PC-3 (cell line): ENCODE measurements around the gene UBE2U. TPM values are rescaled to one million over a fixed set of nuclear protein-coding genes. Genes with fewer than 3 reads are reported as not detected.

Experiments used
- ATAC-seq: fragments of 200-7000 bp; cut with Tn5 transposase; 2 replicates; pipeline ENCODE4 v1.9.1; 2020; ENCODE audit warnings: mild to moderate bottlenecking, moderate library complexity
- BruUV-seq: library from RNA; stranded (reverse); fragments of 400-500 nt; replicated peaks from 2 replicates; lab custom pipeline; 2021; lab: Mats Ljungman, UMichigan
- CTCF ChIA-PET: fragments of 300-600 bp; sonication (Branson Sonifier 250); formaldehyde crosslinking; loops from one replicate; lab custom pipeline; 2022; ENCODE audit warnings: antibody characterized with exemption; lab: Charles Lee
- POLR2A ChIA-PET: fragments of 300-600 bp; sonication (Branson Sonifier 250); formaldehyde crosslinking; loops from one replicate; lab custom pipeline; 2022; ENCODE audit warnings: antibody characterized with exemption; ENCODE audit not compliant: unreplicated experiment; lab: Charles Lee
- DNase-seq: peaks from one replicate; pipeline ENCODE4 v3.0.0-alpha.2; 2015
- H2AFZ ChIP-seq: fragments of 300-600 bp; sonication (generic); 2 replicates; pipeline ENCODE4 v1.6.0; 2016; ENCODE audit warnings: antibody characterized with exemption, low read length
- H3F3A ChIP-seq: fragments of 300-600 bp; sonication (generic); one replicate; pipeline ENCODE4 v1.6.0; 2017; ENCODE audit warnings: antibody characterized with exemption, low read length, control low read depth, mild to moderate bottlenecking; ENCODE audit not compliant: unreplicated experiment
- H3K27ac ChIP-seq: fragments of 300-600 bp; sonication (generic); 2 replicates; pipeline ENCODE4 v1.5.1; 2016; ENCODE audit warnings: mild to moderate bottlenecking, low read length
- H3K27me3 ChIP-seq: fragments of 300-600 bp; sonication (generic); 2 replicates; pipeline ENCODE4 v1.6.1; 2016; ENCODE audit warnings: low read length, mixed read lengths
- H3K36me3 ChIP-seq: fragments of 300-600 bp; sonication (generic); 2 replicates; pipeline ENCODE4 v1.6.1; 2016; ENCODE audit warnings: low read depth, mixed run types, low read length, mixed read lengths
- H3K4me1 ChIP-seq: fragments of 300-600 bp; sonication (generic); 2 replicates; pipeline ENCODE4 v1.5.1; 2016; ENCODE audit warnings: low read length; ENCODE audit not compliant: insufficient read depth
- H3K4me2 ChIP-seq: fragments of 300-600 bp; sonication (generic); 2 replicates; pipeline ENCODE4 v1.6.0; 2016; ENCODE audit warnings: low read length
- H3K4me3 ChIP-seq: fragments of 300-600 bp; sonication (generic); 2 replicates; pipeline ENCODE4 v1.5.1; 2016; ENCODE audit warnings: mild to moderate bottlenecking, low read length, mixed read lengths
- H3K79me2 ChIP-seq: fragments of 300-600 bp; sonication (generic); 2 replicates; pipeline ENCODE4 v1.6.1; 2017; ENCODE audit warnings: low read length, mixed read lengths
- H3K9ac ChIP-seq: fragments of 300-600 bp; sonication (generic); 2 replicates; pipeline ENCODE4 v1.6.0; 2016; ENCODE audit warnings: mild to moderate bottlenecking, low read length
- H3K9me2 ChIP-seq: fragments of 300-600 bp; sonication (generic); replicated peaks from 2 replicates; pipeline ENCODE4 v1.6.1; 2016; ENCODE audit warnings: mixed run types, low read length, mixed read lengths
- H3K9me3 ChIP-seq: fragments of 300-600 bp; sonication (generic); 2 replicates; pipeline ENCODE4 v1.6.1; 2016; ENCODE audit warnings: low read length, mixed read lengths
- H4K20me1 ChIP-seq: fragments of 300-600 bp; sonication (generic); 2 replicates; pipeline ENCODE4 v1.6.1; 2016; ENCODE audit warnings: low read length, mixed read lengths
- CTCF ChIP-seq: fragments of 300-600 bp; sonication (generic); conservative IDR thresholded peaks from 2 replicates; pipeline ENCODE4 v1.5.1; 2017; ENCODE audit warnings: antibody characterized with exemption, low read depth, mild to moderate bottlenecking, low read length
- EZH2 ChIP-seq: fragments of 300-600 bp; sonication (generic); IDR thresholded peaks from one replicate; pipeline ENCODE4 v1.6.1; 2017; ENCODE audit warnings: antibody characterized with exemption, mild to moderate bottlenecking, low read length; ENCODE audit not compliant: unreplicated experiment
- EZH2phosphoT487 ChIP-seq: fragments of 300-600 bp; sonication (generic); IDR thresholded peaks from 2 replicates; pipeline ENCODE4 v1.6.1; 2018; ENCODE audit warnings: mild to moderate bottlenecking, antibody characterized with exemption, low read length, borderline replicate concordance
- intact Hi-C: fragments of 100-400 bp; cut with micrococcal nuclease; formaldehyde crosslinking; loops from 2 replicates; pipeline ENCODE4 v1.9.0; 2023
- total RNA-seq: library from RNA; depleted of rRNA; stranded (reverse); fragments of >200 nt; gene quantifications from 2 replicates; pipeline ENCODE4 v1.2.3, GENCODE V29; 2014

Gene UBE2U
- total RNA-seq, 1 experiment from 2014 or later, result not detected

- H3K79me2 ChIP-seq, result no peaks in the 10 kb centered on the region
- H3K9me2 ChIP-seq, result no peaks in the 10 kb centered on the region
- peak overlapping the region; percentile 45; the same call in 1 of the 2 replicates for H2AFZ ChIP-seq
- POLR2A ChIA-PET, result no interaction called here
- no peaks in the 10 kb centered on the region for H3K36me3 ChIP-seq
- no peak overlapping the region for H3K4me3 ChIP-seq
- CTCF ChIA-PET, result interaction anchor here (0.6 to 1.8 kb wide), 4 partner anchors 106 to 631 kb away, joined by 3 to 11 read pairs (median 5); no protein-coding TSS in a partner anchor
- no peak overlapping the region for H3K27ac ChIP-seq
- peak; percentile 72 for DNase-seq
- TF ChIP-seq EZH2 (no peak), CTCF (peak; percentile 81), EZH2phosphoT487 (no peak)
- peaks cover 28% of the 10 kb centered on the region for H3K4me1 ChIP-seq
- H3K9ac ChIP-seq, result no peak overlapping the region
- no peaks in the 10 kb centered on the region for H3K9me3 ChIP-seq
- H3K4me2 ChIP-seq, result peak overlapping the region; percentile 30
- no peaks in the 10 kb centered on the region for H4K20me1 ChIP-seq
- no TSS peak for BruUV-seq
- peak; percentile 57; the same call in 1 of the 2 replicates for ATAC-seq
- H3K27me3 ChIP-seq, result no peaks in the 10 kb centered on the region
- H3F3A ChIP-seq, result no peaks in the 10 kb centered on the region
- intact Hi-C loops, result loop anchor here (1.0 to 10.0 kb wide), 10 partner anchors 71 to 1328 kb away; partner anchors contain the start of gene ROR1
These were observed 39.7 kb downstream of the UBE2U start for GRCh38 chr1:64242895-64243756.

- Histone ChIP-seq H3K4me3 (no peak overlapping the region), H3K4me2 (peak overlapping the region; percentile 30), H3K27me3 (no peaks in the 10 kb centered on the region), H4K20me1 (no peaks in the 10 kb centered on the region), H2AFZ (peak overlapping the region; percentile 45; the same call in 1 of the 2 replicates), H3K9ac (no peak overlapping the region), H3K36me3 (no peaks in the 10 kb centered on the region), H3K9me2 (no peaks in the 10 kb centered on the region), H3K27ac (no peak overlapping the region), H3F3A (no peaks in the 10 kb centered on the region), H3K79me2 (no peaks in the 10 kb centered on the region), H3K4me1 (peaks cover 28% of the 10 kb centered on the region), H3K9me3 (no peaks in the 10 kb centered on the region)
- BruUV-seq, result no TSS peak
- TF ChIP-seq EZH2, result no peak
- no peak for TF ChIP-seq CTCF
- no peak for TF ChIP-seq EZH2phosphoT487
- ChIA-PET POLR2A (no interaction called here), CTCF (interaction anchor here (0.6 to 1.8 kb wide), 3 partner anchors 106 to 552 kb away, joined by 4 to 11 read pairs (median 6); no protein-coding TSS in a partner anchor)
- DNase-seq (no peak), ATAC-seq (peak; percentile 9; the same call in 1 of the 2 replicates)
- intact Hi-C loops, result loop anchor here (1.0 to 10.0 kb wide), 10 partner anchors 71 to 1329 kb away; partner anchors contain the start of gene ROR1
These were observed 40.3 kb downstream of the UBE2U start for GRCh38 chr1:64243757-64244080.
